Tibial artery (tissue), 4 donors: ENCODE measurements around the gene PISD.

ENCODE experiments used
- DNase-seq, 2 donors: peaks; one replicate each; pipeline ENCODE4 v3.0.0-alpha.2; 2019
- H3K27ac ChIP-seq, 2 donors: fragments of 200-600 bp; sonication (generic) in 1 of 2; 1 replicate in 1 of 2; 2 replicates in 1 of 2; pipeline ENCODE4 v1.5.1; 2018 to 2019; ENCODE audit warnings: mild to moderate bottlenecking in 1 of 2
- H3K27me3 ChIP-seq, 2 donors: fragments of 200-600 bp; sonication (generic) in 1 of 2; one replicate each; pipeline versions ENCODE4 v1.5.1 to v1.6.0; 2016 to 2019
- H3K36me3 ChIP-seq, 3 donors: fragments of 200-600 bp; sonication (generic) in 2 of 3; one replicate each; pipeline ENCODE4 v1.5.1; 2016 to 2019; ENCODE audit warnings: mild to moderate bottlenecking in 2 of 3
- H3K4me1 ChIP-seq, 4 donors: fragments of 200-600 bp; sonication (generic) in 2 of 4; 1 replicate in 3 of 4; 2 replicates in 1 of 4; pipeline ENCODE4 v1.5.1; 2016 to 2019
- H3K4me3 ChIP-seq, 2 donors: fragments of 200-600 bp; sonication (generic) in 1 of 2; 1 replicate in 1 of 2; 2 replicates in 1 of 2; pipeline ENCODE4 v1.5.1; 2018 to 2019; ENCODE audit warnings: mild to moderate bottlenecking in 2 of 2
- H3K9me3 ChIP-seq, 3 donors: fragments of 200-600 bp; sonication (generic) in 1 of 3; one replicate each; pipeline ENCODE4 v1.5.1; 2016 to 2019
- intact Hi-C: fragments of 100-400 bp; cut with DNase I; formaldehyde crosslinking; loops from one replicate; pipeline ENCODE4 v1.15.0; 2023; ENCODE audit warnings: low total_unique reads
- TF ChIP-seq, protein P1 (sequence below), 2 experiments: fragments of 200-600 bp in 1 of 2; fragments of 450-650 bp in 1 of 2; IDR thresholded peaks; one replicate each; pipeline ENCODE4 v1.5.1; 2017 to 2019; ENCODE audit warnings: antibody characterized with exemption in 2 of 2, mild to moderate bottlenecking in 1 of 2, moderate library complexity in 1 of 2

PISD gene

DNA sequence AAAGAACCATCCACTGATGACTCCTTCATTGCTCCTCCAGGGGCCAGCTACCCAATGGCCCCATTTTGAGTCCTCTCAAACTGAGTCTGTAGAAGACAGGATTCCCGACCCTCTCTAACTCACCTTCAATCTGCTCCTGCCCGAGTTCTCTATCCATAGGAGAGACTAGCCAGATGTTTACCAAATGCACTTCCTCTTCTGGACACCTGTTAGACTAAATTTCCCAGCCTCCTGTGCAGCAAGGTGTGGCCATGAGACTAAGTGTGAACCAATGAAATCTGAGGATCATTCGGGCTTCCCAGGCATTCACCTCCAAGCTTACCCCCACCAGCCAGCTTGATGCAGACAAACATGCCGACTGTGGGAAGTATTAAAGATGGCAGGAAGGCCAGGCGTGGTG lies 7.6 kb downstream of the PISD start:
- intact Hi-C loops = no loop called here
- TF ChIP-seq, protein P1, sequence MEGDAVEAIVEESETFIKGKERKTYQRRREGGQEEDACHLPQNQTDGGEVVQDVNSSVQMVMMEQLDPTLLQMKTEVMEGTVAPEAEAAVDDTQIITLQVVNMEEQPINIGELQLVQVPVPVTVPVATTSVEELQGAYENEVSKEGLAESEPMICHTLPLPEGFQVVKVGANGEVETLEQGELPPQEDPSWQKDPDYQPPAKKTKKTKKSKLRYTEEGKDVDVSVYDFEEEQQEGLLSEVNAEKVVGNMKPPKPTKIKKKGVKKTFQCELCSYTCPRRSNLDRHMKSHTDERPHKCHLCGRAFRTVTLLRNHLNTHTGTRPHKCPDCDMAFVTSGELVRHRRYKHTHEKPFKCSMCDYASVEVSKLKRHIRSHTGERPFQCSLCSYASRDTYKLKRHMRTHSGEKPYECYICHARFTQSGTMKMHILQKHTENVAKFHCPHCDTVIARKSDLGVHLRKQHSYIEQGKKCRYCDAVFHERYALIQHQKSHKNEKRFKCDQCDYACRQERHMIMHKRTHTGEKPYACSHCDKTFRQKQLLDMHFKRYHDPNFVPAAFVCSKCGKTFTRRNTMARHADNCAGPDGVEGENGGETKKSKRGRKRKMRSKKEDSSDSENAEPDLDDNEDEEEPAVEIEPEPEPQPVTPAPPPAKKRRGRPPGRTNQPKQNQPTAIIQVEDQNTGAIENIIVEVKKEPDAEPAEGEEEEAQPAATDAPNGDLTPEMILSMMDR (IDR thresholded peaks at IDR 0.05) = no peak
- Histone ChIP-seq H3K27ac (no peak overlapping the region), H3K4me3 (no peak overlapping the region), H3K9me3 (no peaks in the 10 kb centered on the region), H3K36me3 (peaks cover 0 to 8% (median 1%) of the 10 kb centered on the region in 3 donors), H3K4me1 (peaks cover 0 to 11% (median 0%) of the 10 kb centered on the region in 4 donors), H3K27me3 (no peaks in the 10 kb centered on the region)
- no peak for DNase-seq

DNA sequence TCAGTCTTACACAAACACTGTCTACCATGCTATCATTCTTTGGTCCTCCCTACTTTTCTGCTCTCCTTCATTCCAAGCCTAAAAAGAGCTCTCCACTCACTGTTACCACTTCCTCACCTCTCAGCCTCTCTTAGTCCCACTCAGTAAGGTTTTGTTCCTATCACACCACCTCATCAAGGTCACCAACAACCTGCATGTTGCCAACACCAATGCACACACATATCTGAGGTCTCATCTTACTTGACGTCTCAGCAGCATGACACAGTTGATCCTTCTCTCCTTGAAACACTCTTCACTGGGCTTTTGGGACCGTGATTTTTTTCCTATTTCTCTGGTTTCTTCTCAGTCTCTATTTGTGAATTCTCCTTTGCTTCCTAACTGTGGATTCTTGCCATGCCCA lies 8.1 kb downstream of the PISD start:
- Histone ChIP-seq H3K36me3 (peaks cover 0 to 12% (median 6%) of the 10 kb centered on the region in 3 donors), H3K27me3 (no peaks in the 10 kb centered on the region), H3K27ac (no peak overlapping the region), H3K9me3 (no peaks in the 10 kb centered on the region), H3K4me3 (no peak overlapping the region), H3K4me1 (peaks cover 0 to 11% (median 0%) of the 10 kb centered on the region in 4 donors)
- TF ChIP-seq, protein P1 (IDR thresholded peaks at IDR 0.05) = no peak
- intact Hi-C loops = no loop called here
- no peak for DNase-seq

DNA sequence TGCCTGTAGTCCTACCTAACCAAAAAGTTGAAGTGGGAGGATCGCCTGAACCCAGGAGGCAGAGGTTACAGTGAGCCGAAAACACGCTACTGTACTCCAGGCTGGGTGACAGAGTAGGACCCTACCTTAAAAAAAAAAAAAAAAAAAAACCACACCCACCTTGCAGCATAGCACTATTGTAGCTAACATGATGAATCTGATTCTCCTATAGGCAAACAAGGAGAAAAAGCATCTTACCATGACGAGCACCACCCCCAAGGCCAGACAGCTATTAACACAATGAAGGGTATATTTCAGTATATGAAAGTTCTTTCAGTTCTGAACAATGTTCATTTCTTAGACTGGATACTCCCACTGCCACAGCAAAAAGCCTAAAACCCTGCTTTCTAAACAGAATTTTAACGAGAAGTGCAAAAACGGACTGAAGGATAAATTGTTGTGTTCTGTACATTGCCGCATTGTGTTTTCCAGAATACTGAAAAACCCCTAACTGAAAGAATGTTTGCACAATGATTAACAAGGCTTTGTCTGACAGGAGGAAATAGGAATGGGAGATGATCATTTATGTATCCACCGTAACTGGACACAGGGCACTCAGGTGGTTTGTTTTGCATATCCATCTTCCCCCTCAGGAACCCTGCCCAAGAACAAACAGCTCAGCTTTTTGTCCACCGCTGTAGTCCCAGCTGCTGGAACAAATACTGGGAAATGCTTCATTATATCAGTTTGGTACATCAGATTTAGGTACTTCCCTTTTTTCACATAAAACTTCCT lies 8.9 kb downstream of the PISD start:
- H3K27me3 ChIP-seq = no peaks in the 10 kb centered on the region
- H3K4me1 ChIP-seq = peaks cover 0 to 11% (median 0%) of the 10 kb centered on the region in 4 donors
- TF ChIP-seq, protein P1 (IDR thresholded peaks at IDR 0.05) = no peak
- no peak overlapping the region for H3K4me3 ChIP-seq
- no peaks in the 10 kb centered on the region for H3K9me3 ChIP-seq
- H3K27ac ChIP-seq = no peak overlapping the region
- no peak for DNase-seq
- peaks cover 0 to 21% (median 13%) of the 10 kb centered on the region in 3 donors for H3K36me3 ChIP-seq
- intact Hi-C loops = no loop called here

DNA sequence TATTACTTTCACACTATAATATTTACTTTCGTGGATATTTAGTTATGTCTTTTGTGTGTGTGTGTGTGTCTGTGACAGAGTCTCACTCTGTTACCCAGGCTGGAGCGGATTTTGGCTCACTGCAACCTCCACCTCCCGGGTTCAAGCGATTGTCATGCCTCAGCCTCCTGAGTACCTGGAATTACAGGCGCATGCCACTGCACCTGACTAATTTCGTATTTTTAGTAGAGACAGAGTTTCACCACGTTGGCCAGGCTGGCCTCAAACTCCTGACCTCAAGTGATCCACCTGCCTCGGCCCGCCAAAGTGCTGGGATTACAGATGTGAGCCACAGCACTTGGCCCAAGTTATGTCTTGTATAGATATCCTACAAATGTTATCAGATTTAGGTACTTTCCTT lies 9.9 kb downstream of the PISD start:
- intact Hi-C loops = no loop called here
- H3K4me3 ChIP-seq = no peak overlapping the region
- DNase-seq = no peak
- H3K36me3 ChIP-seq = peaks cover 10 to 31% (median 23%) of the 10 kb centered on the region in 3 donors
- H3K27me3 ChIP-seq = no peaks in the 10 kb centered on the region
- peaks cover 0 to 11% (median 0%) of the 10 kb centered on the region in 4 donors for H3K4me1 ChIP-seq
- H3K27ac ChIP-seq = no peak overlapping the region
- TF ChIP-seq, protein P1 (IDR thresholded peaks at IDR 0.05) = no peak
- no peaks in the 10 kb centered on the region for H3K9me3 ChIP-seq

DNA sequence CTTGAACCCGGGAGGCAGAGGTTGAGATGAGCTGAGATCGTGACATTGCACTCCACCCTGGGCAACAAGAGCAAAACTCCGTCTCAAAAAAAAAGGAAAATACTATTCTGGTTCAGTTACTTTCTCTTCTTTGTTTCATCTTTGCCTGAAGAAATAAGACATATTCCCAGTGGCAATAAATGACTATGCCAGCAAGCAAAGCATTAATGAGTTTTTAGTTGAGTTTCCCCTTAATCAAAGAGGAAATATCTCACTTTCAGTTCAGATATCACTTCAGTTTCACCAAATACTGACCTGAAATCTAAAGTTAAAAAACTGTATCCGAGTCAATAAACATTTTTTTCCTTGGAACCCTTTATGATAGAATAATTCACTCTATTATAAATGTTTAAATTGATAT lies 10.4 kb downstream of the PISD start:
- DNase-seq = no peak
- Histone ChIP-seq H3K4me3 (no peak overlapping the region), H3K27ac (no peak overlapping the region), H3K4me1 (peaks cover 0 to 11% (median 0%) of the 10 kb centered on the region in 4 donors), H3K36me3 (peaks cover 14 to 35% (median 27%) of the 10 kb centered on the region in 3 donors), H3K27me3 (no peaks in the 10 kb centered on the region), H3K9me3 (no peaks in the 10 kb centered on the region)
- intact Hi-C loops = no loop called here
- TF ChIP-seq, protein P1 (IDR thresholded peaks at IDR 0.05) = no peak
